ENCODE results near the gene SH3RF3. TPM values are rescaled to one million over a fixed set of nuclear protein-coding genes. Genes with fewer than 3 reads are reported as not detected.

Gene SH3RF3
- total and polyA plus RNA-seq, 9 of the 15 experiments (the other 6 are each of a cell fraction or from before 2014, with no cell fraction given): 0.02 TPM; not detected in 8

- TF ChIP-seq IRF1 (CRISPR knock-in tag; IDR thresholded peaks at IDR 0.05; ENCODE audit: borderline replicate concordance): no peak
- TF ChIP-seq ZFP1 (CRISPR knock-in tag; IDR thresholded peaks at IDR 0.05): no peak
- no peak for TF ChIP-seq RCOR1 (IDR thresholded peaks at IDR 0.05; ENCODE audit: borderline replicate concordance in 1 of 2, low read depth in 2 of 2, low read length in 2 of 2)
- TF ChIP-seq RFX7 (CRISPR knock-in tag; IDR thresholded peaks at IDR 0.05): no peak
- TF ChIP-seq NCOR1 (IDR thresholded peaks at IDR 0.05): no peak
- TF ChIP-seq MXI1 (IDR thresholded peaks at IDR 0.05; ENCODE audit: low read depth, low read length): no peak
- no peak for TF ChIP-seq ETV6 (IDR thresholded peaks at IDR 0.05; ENCODE audit: borderline replicate concordance in 1 of 2, low read depth in 2 of 2, low read length in 1 of 2)
- TF ChIP-seq ETV6 (CRISPR knock-in tag; IDR thresholded peaks at IDR 0.05; ENCODE audit: borderline replicate concordance): no peak
- TF ChIP-seq HES1 (IDR thresholded peaks at IDR 0.05; ENCODE audit: low read depth): no peak
- TF ChIP-seq THRA (IDR thresholded peaks at IDR 0.05): no peak
Measured at GRCh38 chr2:109527079-109527478, 398.1 kb downstream of the SH3RF3 start (continued).
